Subcutaneous adipose tissue (tissue), 4 donors: ENCODE results near the gene DDRGK1. TPM values are rescaled to one million over a fixed set of nuclear protein-coding genes. Genes with fewer than 3 reads are reported as not detected.

Experiments used
- total RNA-seq, 4 donors: library from RNA; depleted of rRNA; stranded (reverse); fragments of >200 nt; gene quantifications; one replicate each; pipeline ENCODE4 v1.1.0, GENCODE V29; 2016
- TF ChIP-seq, protein P1 (sequence below): fragments of 450-650 bp; IDR thresholded peaks from one replicate; pipeline ENCODE4 v1.5.1; 2016; ENCODE audit warnings: low read depth, mild to moderate bottlenecking, control low read depth, antibody characterized with exemption, moderate library complexity

Gene DDRGK1
- 10 to 100 TPM; 34.6 to 73.3 (median 64.0) TPM for total RNA-seq

DNA sequence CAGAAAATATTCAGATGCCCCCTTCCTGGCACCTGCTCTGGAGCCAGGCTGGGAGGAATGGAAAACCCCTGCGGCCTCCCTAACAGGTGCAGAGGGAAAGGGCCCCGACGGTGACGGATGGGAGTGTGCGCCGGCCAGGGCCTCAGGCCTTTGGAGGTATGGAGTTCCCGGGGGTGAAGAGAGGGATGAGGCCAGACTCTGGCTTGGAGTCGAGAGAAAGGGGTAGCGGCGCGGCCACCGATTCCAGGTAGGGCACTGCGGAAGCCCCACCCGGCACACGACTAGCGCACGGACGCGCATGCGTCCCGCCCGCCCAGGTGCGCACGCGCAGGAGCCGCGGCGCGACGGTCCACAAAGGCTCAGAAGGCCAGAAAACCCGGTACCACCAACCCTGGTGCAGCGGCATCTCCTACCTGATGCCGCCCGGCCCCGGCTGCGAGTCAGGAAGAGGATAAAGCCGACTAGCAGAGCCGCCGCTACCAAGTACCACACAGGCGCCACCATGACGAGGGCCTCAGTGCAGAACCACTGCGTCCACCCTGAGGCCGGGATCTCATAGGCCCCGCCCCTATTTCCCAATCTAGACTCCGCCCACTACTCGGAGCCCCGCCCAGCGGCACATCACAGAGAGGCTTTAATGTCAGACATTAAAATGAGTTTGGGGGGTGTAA is at the start of gene DDRGK1:
Gene DDRGK1 (minus strand): TSS at position 559 of the 671 bp plus-strand sequence. CDS start 55 bp downstream, at position 504.
- TF ChIP-seq, protein P1, sequence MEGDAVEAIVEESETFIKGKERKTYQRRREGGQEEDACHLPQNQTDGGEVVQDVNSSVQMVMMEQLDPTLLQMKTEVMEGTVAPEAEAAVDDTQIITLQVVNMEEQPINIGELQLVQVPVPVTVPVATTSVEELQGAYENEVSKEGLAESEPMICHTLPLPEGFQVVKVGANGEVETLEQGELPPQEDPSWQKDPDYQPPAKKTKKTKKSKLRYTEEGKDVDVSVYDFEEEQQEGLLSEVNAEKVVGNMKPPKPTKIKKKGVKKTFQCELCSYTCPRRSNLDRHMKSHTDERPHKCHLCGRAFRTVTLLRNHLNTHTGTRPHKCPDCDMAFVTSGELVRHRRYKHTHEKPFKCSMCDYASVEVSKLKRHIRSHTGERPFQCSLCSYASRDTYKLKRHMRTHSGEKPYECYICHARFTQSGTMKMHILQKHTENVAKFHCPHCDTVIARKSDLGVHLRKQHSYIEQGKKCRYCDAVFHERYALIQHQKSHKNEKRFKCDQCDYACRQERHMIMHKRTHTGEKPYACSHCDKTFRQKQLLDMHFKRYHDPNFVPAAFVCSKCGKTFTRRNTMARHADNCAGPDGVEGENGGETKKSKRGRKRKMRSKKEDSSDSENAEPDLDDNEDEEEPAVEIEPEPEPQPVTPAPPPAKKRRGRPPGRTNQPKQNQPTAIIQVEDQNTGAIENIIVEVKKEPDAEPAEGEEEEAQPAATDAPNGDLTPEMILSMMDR, result no peak

DNA sequence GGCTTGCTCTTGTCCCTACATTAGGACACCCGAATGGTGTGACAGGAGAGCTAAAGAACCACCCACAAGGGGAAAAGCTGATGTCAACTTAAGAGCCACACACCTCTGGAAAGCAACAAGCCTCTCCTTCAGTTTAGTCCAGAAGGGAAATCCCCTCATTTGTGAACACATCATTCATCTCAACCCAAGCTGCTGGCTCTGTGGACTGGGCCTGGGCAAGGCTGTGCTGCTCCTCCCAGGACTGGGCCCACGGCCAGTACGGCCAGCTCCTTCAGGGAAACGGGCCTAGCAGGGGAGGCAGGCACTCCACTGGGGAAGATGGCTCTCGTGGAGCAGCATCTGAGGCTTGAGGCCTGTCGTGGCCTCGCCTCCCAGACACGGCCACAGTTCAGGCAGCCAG is 47.3 kb upstream of the DDRGK1 start:
- TF ChIP-seq, protein P1, result no peak

DNA sequence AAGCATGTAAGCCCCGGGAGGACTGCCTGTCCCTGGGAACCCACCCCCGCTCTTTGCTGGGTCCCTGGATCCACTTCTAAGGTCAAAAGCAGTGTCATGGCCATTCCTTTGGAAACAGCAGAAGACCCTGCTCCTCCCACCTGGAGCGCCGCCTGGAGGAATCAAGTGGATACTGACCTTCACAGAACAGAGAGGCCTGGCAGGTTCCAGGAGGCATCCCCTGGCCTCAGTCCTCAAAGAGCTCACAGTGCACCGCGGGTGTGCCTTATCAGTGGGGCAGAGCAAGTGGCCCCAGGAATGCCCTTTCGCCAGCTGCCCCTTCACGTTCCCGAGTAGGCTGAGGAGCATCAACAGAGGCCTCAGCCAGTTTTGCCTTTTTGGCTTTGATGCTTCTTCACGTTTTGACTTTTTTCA is 45.6 kb upstream of the DDRGK1 start:
- TF ChIP-seq, protein P1, result no peak

DNA sequence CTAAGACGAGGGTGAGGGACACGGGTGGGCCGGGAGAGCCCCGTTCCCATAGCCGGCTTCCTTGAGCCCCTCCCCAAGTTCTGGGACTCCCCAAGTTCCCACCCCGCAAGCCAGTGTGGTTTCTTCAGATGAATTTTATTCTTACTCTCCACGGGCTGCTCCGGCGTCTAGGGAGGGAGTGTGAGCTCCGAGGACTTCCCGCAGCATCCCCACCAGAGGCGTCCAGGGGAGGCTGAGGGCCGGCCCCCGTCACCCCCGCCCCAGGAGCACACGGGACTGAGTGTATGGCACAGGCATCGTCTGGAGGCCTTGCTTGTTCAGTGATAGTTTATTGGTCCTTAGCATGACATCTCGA is 44.5 kb upstream of the DDRGK1 start:
- TF ChIP-seq, protein P1, result no peak

DNA sequence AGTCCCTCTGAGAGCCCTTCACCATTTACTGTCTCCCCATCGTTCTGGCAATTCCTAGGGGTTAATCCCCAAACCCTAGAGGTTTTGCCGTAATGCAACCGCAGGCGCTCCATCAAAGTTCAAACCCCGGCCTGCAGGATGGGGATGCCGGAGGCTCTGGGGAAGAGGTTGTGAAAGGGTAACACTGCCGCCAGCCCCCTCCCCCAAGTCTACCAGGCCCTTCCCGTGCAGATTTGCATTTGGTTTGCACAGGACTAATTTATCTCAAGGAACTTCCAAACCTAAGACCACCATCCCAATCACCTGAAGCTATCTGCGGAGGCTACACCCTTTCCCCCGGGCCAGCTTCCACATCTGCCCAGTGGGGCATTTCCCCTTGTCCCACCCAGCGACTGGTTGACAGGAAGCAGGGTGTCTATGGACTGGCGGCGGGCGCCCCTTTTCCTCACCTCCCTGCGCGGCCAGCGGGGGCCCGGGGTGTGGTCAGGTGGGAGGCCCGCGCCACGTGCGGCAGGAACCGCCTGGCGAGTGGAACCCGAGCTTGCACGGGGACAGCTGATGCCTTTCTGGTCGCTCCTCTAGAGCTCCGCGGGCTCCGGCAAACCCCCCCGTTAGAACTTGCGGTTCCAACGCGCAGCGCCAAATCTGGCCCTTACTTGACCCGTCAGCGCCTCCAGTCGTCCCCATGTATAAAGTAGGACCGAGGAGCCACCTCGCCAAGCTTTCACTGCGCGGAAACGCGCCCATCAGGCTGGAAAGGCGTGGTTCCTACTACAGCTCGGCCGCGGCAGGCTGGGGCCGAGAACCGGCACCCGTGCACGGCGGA is 43.9 kb upstream of the DDRGK1 start:
- TF ChIP-seq, protein P1, result no peak

DNA sequence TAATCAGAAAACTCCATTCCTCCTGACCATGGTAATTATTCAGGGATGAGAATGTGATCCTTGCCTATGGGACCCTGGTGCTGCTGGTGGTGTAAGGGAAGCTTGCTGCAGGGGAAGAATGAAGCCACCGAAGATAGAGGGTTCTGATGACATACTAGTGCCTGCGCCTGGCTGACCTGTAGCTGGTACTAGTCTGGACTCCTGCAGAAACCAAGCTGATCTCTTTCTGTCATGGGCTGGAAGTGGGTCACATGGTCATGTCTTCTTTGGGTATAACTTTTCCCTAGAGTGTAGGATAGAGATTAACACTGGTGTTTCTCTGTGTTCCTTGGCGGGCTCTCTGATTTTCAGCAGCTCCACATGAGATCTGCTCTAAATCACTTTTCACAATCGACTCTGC is 43.2 kb upstream of the DDRGK1 start:
- TF ChIP-seq, protein P1, result no peak

DNA sequence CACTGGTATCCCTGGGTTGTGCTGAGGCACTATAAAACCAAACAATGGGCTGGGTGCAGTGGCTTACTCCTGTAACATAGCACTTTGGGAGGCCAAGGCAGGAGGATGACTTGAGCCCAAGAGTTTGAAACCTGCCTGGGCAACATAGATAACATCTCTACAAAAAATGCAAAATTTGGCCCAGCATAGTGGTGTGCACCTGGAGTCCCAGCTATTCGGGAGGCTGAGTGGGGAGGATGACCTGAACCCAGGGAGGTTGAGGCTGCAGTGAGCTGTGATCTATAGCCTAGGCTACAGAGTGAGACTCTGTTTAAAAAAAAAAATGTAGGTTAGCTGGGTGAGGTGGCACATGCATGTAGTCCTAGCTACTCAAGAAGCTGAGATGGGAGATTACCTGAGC is 42.2 kb upstream of the DDRGK1 start:
- TF ChIP-seq, protein P1, result no peak
